ENCODE measurements around the gene ATG10.

The ATG10 gene

DNA sequence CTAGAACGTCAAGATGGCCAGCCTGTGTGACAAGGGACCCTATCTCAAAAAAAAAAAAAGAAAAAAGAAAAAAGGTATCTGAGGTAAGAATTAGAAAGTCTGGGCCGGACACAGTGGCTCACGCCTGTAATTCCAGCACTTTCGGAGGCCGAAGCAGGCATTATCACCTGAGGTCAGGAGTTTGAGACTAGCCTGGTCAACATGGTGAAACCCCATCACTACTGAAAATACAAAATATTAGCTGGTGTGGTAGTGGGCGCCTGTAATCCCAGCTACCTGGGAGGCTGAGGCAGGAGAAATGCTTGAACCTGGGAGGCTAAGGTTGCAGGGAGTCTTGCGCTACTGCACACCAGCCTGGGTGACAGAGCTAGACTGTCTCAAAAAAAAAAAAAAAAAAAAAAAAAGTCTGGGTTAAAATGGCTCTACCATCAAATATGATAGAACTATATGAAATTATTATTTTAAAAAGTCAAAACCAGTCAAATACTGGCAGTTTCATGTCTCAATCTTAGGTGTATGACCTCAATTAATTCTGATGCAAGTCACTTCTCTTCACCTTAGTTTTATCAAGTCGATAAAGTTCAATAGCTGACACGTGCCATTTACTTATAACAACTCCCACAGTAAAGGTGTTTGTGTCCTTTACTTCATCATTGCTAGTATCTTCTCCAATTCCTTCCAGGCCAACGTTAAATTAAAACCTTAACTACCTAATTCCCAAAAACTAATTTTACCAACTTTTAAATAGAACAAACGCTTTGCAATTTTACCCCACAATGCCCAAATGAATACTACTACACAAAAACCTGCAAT, 305.2 kb downstream of the ATG10 start:
- Histone ChIP-seq H3K4me1 (ENCODE audit: control insufficient read depth in 1 of 2, insufficient read depth in 1 of 2, low read depth in 1 of 2, low read length in 1 of 2) (peaks cover 12 to 13% of the 10 kb centered on the region in 2 experiments), H3K36me3 (peaks cover 23% of the 10 kb centered on the region), H3K4me3 (ENCODE audit: low read depth in 1 of 2, low read length in 1 of 2) (peak overlapping the region; percentile 80 to 94), H3K27me3 (no peaks in the 10 kb centered on the region), H3K27ac (no peak overlapping the region), H3K9me3 (no peaks in the 10 kb centered on the region)
- TF ChIP-seq, protein P1, sequence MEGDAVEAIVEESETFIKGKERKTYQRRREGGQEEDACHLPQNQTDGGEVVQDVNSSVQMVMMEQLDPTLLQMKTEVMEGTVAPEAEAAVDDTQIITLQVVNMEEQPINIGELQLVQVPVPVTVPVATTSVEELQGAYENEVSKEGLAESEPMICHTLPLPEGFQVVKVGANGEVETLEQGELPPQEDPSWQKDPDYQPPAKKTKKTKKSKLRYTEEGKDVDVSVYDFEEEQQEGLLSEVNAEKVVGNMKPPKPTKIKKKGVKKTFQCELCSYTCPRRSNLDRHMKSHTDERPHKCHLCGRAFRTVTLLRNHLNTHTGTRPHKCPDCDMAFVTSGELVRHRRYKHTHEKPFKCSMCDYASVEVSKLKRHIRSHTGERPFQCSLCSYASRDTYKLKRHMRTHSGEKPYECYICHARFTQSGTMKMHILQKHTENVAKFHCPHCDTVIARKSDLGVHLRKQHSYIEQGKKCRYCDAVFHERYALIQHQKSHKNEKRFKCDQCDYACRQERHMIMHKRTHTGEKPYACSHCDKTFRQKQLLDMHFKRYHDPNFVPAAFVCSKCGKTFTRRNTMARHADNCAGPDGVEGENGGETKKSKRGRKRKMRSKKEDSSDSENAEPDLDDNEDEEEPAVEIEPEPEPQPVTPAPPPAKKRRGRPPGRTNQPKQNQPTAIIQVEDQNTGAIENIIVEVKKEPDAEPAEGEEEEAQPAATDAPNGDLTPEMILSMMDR (IDR thresholded peaks at IDR 0.05): no peak

DNA sequence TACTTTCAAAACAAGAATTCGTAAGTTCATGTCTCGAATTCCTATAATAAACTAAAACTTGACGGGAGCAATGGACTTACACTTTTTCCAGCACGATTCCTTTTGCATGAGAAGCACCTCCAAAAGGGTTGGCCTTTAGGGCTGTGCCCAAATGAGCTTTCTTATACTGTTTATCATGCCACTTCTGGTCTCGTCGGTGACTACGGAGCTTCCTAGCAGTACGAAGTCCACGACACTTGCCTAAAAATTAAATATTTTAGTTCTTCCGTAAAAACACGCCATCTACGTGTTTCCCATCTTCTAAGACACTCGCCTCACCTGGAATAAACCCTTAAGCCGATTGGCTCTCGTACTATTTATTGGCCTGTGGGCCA, 305.8 kb downstream of the ATG10 start:
- peaks cover 23% of the 10 kb centered on the region for H3K36me3 ChIP-seq
- H3K27ac ChIP-seq: peak overlapping the region; percentile 74
- H3K4me1 ChIP-seq (ENCODE audit: control insufficient read depth in 1 of 2, insufficient read depth in 1 of 2, low read depth in 1 of 2, low read length in 1 of 2): peaks cover 12 to 13% of the 10 kb centered on the region in 2 experiments
- TF ChIP-seq, protein P1 (IDR thresholded peaks at IDR 0.05): no peak
- H3K4me3 ChIP-seq (ENCODE audit: low read depth in 1 of 2, low read length in 1 of 2): peak overlapping the region; percentile 80 to 94
- no peaks in the 10 kb centered on the region for H3K9me3 ChIP-seq
- no peaks in the 10 kb centered on the region for H3K27me3 ChIP-seq

DNA sequence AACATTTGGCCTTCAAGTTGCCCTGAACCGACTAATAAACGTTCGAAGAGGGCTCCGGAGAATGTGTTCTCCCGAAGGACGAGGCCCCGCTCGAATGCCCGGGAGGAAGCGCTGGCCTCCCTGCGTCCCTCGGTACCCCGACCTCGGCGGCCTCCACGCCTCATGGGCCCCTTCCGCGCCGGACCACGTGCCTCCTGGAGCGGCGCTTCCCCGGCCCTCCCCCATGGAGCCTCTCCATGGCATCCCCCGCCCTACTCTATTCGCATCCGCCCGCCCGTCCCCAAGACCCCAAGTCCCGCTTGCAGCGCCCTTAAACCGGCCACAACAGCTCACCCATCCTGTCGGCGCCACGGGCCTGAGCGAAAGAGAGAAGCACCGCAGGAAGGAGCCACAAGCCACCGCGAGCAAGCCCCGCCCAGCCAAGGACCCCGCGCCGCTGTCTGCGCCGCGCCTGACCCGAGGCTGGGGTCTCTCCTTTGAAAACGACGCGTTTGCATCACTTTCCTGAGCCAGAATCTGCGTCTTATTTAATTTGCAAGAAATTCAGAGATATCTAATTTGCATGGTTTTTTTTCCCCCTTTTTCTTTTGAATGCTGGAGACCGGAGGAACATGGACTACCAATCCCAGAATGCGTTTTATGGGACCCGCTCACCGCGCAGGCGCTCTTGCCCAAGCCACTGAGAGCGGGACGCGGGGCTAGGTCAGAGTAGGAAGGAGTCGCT, 306.3 kb downstream of the ATG10 start, which contains the start of gene RPS23:
Gene RPS23, minus strand, starts transcription at position 368 of the 724 bp plus-strand sequence. Its CDS starts 31 bp downstream, at position 337.
- H3K27me3 ChIP-seq: no peaks in the 10 kb centered on the region
- TF ChIP-seq, protein P1 (IDR thresholded peaks at IDR 0.05): peak; percentile 10
- H3K4me3 ChIP-seq (ENCODE audit: low read depth in 1 of 2, low read length in 1 of 2): peak within 1 kb of the TSS; percentile 80 to 94
- no peaks in the 10 kb centered on the region for H3K9me3 ChIP-seq
- peaks cover 23% of the 10 kb centered on the region for H3K36me3 ChIP-seq
- H3K4me1 ChIP-seq (ENCODE audit: control insufficient read depth in 1 of 2, insufficient read depth in 1 of 2, low read depth in 1 of 2, low read length in 1 of 2): peaks cover 12 to 13% of the 10 kb centered on the region in 2 experiments
- H3K27ac ChIP-seq: peak within 1 kb of the TSS; percentile 74

DNA sequence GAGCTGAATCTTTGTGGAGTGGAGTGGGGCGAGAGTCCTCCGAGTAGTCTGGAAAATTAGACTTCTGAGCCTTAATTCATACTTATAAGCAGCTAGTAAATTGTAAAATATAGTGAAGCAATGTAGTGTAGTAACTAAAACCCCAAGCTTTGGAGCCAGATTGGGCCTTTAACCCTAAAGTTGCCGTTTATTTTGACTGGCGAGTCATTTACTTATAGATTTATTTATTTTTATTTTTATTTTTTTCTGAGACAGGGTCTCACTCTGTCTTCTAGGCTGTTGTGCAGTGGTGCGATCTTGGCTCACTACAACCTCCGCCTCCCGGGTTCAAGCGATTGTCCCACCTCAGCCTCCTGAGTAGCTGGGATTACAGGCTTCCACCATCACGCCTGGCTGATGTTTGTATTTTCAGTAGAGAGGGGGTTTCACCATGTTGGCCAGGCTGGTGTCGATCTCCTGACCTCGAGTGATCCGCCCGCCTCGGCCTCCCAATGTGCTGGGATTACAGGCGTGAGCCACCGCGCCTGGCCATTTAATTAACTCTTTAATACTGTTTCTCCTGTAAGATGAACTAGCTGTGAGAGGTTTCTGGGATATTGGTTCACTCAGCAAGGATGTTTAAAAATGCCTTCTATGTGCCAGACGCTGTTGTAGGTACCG, 307.0 kb downstream of the ATG10 start:
- Histone ChIP-seq H3K27me3 (no peaks in the 10 kb centered on the region), H3K27ac (peak overlapping the region; percentile 74), H3K4me3 (ENCODE audit: low read depth in 1 of 2, low read length in 1 of 2) (peak overlapping the region; percentile 80 to 94), H3K36me3 (peaks cover 23% of the 10 kb centered on the region), H3K4me1 (ENCODE audit: control insufficient read depth in 1 of 2, insufficient read depth in 1 of 2, low read depth in 1 of 2, low read length in 1 of 2) (peaks cover 12 to 13% of the 10 kb centered on the region in 2 experiments), H3K9me3 (no peaks in the 10 kb centered on the region)
- TF ChIP-seq, protein P1 (IDR thresholded peaks at IDR 0.05): no peak

DNA sequence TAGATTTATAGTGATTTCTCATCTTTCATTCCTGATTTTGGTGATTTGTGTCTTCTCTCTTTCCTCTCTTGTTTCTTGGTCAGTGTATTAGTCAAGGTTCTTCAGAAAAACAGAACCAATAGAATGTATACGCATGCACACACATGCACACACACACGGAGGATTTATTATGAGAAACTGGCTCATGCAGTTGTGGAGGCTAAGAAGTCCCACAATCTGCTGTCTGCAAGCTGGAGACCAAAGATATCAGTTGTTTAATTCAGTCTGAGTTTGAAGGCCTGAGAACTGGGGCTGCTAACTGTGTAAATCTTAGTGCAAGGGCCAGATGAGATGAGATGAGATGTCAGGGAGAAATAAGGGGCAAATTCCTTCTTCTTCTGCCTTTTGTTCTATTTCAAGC, 312.1 kb downstream of the ATG10 start:
- H3K4me1 ChIP-seq (ENCODE audit: control insufficient read depth in 1 of 2, insufficient read depth in 1 of 2, low read depth in 1 of 2, low read length in 1 of 2): peaks cover under 1 to 3% of the 10 kb centered on the region in 2 experiments
- no peak overlapping the region for H3K4me3 ChIP-seq (ENCODE audit: low read depth in 1 of 2, low read length in 1 of 2)
- no peak overlapping the region for H3K27ac ChIP-seq
- H3K9me3 ChIP-seq: no peaks in the 10 kb centered on the region
- H3K36me3 ChIP-seq: no peaks in the 10 kb centered on the region
- TF ChIP-seq, protein P1 (IDR thresholded peaks at IDR 0.05): no peak
- H3K27me3 ChIP-seq: no peaks in the 10 kb centered on the region
